K562 (cell line): ENCODE measurements around the gene FBXW7. TPM values are rescaled to one million over a fixed set of nuclear protein-coding genes. Genes with fewer than 3 reads are reported as not detected.
A peak's percentile ranks its signal among the peaks of the same experiment; 100 is the strongest.

Source experiments
- ATF1 ChIP-seq, 2 experiments: fragments of 450-650 bp in 1 of 2; IDR thresholded peaks; 2 replicates each; pipeline ENCODE4 v1.6.1; 2016; ENCODE audit warnings: missing compliant biosample characterization in 1 of 2, missing genetic modification characterization in 1 of 2
- E2F3 ChIP-seq: fragments of 250-450 bp; sonication (Bioruptor Pico); IDR thresholded peaks from 2 replicates; pipeline ENCODE4 v1.4.0; 2020; ENCODE audit warnings: mild to moderate bottlenecking
- ETV5 ChIP-seq: sonication (generic); formaldehyde crosslinking; IDR thresholded peaks from 2 replicates; pipeline ENCODE4 v1.4.0; 2020; ENCODE audit warnings: low read depth, mild to moderate bottlenecking, missing genetic modification reagents
- NFE2L1 ChIP-seq: fragments of 450-650 bp; IDR thresholded peaks from 2 replicates; pipeline ENCODE4 v1.6.1; 2016; ENCODE audit warnings: missing genetic modification characterization, low read depth, mild to moderate bottlenecking, missing compliant biosample characterization, moderate library complexity, borderline replicate concordance
- NR2C2 ChIP-seq, 2 experiments: fragments of 200-800 bp in 1 of 2; sonication (Bioruptor generic) in 1 of 2; sonication (generic) in 1 of 2; formaldehyde crosslinking in 1 of 2; IDR thresholded peaks; 2 replicates each; pipeline versions ENCODE4 v1.6.1 to v1.8.0; 2016 to 2022; ENCODE audit warnings: mild to moderate bottlenecking in 1 of 2, missing compliant biosample characterization in 1 of 2, missing genetic modification characterization in 1 of 2, missing genetic modification reagents in 1 of 2
- PHB ChIP-seq: fragments of 250-450 bp; sonication (Bioruptor Pico); IDR thresholded peaks from 2 replicates; pipeline ENCODE4 v1.5.0; 2021
- POLR2H ChIP-seq: IDR thresholded peaks from 2 replicates; pipeline ENCODE4 v1.6.1; 2016; ENCODE audit warnings: missing genetic modification characterization, low read depth, mild to moderate bottlenecking, control low read depth, missing compliant biosample characterization, moderate library complexity
- PPARD ChIP-seq: fragments of 250-450 bp; sonication (Bioruptor Pico); IDR thresholded peaks from 2 replicates; pipeline ENCODE4 v1.8.0; 2022; ENCODE audit warnings: inconsistent platforms, mild to moderate bottlenecking, moderate library complexity
- SPI1 ChIP-seq: IDR thresholded peaks from 2 replicates; pipeline ENCODE4 v1.6.1; 2011; ENCODE audit warnings: low read depth, low read length, control low read depth, borderline replicate concordance
- TFAM ChIP-seq: fragments of 250-450 bp; sonication (Bioruptor Pico); conservative IDR thresholded peaks from 2 replicates; pipeline ENCODE4 v1.5.0; 2021; ENCODE audit warnings: mild to moderate bottlenecking, moderate library complexity
- U2AF2 ChIP-seq: fragments of 200-400 bp; formaldehyde crosslinking; optimal IDR thresholded peaks from 2 replicates; pipeline ENCODE3; 2017; ENCODE audit warnings: low read depth, mild to moderate bottlenecking, low read length
- ZC3H8 ChIP-seq: fragments of 450-650 bp; IDR thresholded peaks from 2 replicates; pipeline ENCODE4 v1.6.1; 2017
- ZFP30 ChIP-seq: fragments of 250-450 bp; sonication (Bioruptor Pico); IDR thresholded peaks from 2 replicates; pipeline ENCODE4 v1.8.0; 2022; ENCODE audit warnings: moderate library complexity, mild to moderate bottlenecking, inconsistent platforms, borderline replicate concordance
- ZNF347 ChIP-seq: fragments of 450-650 bp; formaldehyde crosslinking; IDR thresholded peaks from 2 replicates; pipeline ENCODE4 v1.4.0; 2020; ENCODE audit warnings: low read depth, mild to moderate bottlenecking, moderate library complexity
- ZNF644 ChIP-seq: fragments of 200-800 bp; sonication (Bioruptor generic); IDR thresholded peaks from 2 replicates; pipeline ENCODE4 v1.6.1; 2016; ENCODE audit warnings: low read depth, missing genetic modification characterization, missing compliant biosample characterization
- polyA plus RNA-seq, 8 experiments: library from polyadenylated mRNA; depleted of rRNA in 4 of 8; stranded (reverse) in 5 of 8; unstranded in 3 of 8; fragments of >200 nt; fragmentation: Nextera tagmentation in 2 of 8; fragmentation: Illumina TruSeq in 1 of 8; extraction: Ambion mirVana in 2 of 8; extraction: Trizol in 1 of 8; gene quantifications; 2 replicates each; pipeline versions ENCODE4 v1.2.1 to v1.2.3, GENCODE V29; 2011 to 2014; ENCODE audit warnings: inconsistent platforms in 1 of 8, missing spikeins in 1 of 8
- total RNA-seq, 7 experiments: library from RNA; depleted of rRNA in 6 of 7; stranded (reverse); fragments of >200 nt in 6 of 7; fragmentation: Illumina TruSeq in 2 of 7; extraction: Trizol in 2 of 7; gene quantifications; 2 replicates each; pipeline versions ENCODE4 v1.2.1 to v1.2.3, GENCODE V29; 2011 to 2021; ENCODE audit warnings: low replicate concordance in 1 of 7
- TF ChIP-seq, protein P1 (sequence below), 2 experiments: fragments of 450-650 bp; IDR thresholded peaks; 2 replicates each; pipeline ENCODE4 v1.6.1; 2016
- TF ChIP-seq, protein P2 (sequence below): fragments of 250-450 bp; sonication (Bioruptor Pico); IDR thresholded peaks from 2 replicates; pipeline ENCODE4 v1.8.0; 2022; ENCODE audit warnings: inconsistent platforms
- TF ChIP-seq, protein P3 (sequence below): sonication (generic); formaldehyde crosslinking; IDR thresholded peaks from 2 replicates; pipeline ENCODE4 v1.8.1; 2023; ENCODE audit warnings: mild to moderate bottlenecking, missing genetic modification reagents
- TF ChIP-seq, protein P4 (sequence below): sonication (generic); formaldehyde crosslinking; IDR thresholded peaks from 2 replicates; pipeline ENCODE4 v1.8.0; 2022; ENCODE audit warnings: mild to moderate bottlenecking, missing genetic modification reagents
- TF ChIP-seq, protein P5 (sequence below): fragments of 450-650 bp; IDR thresholded peaks from 2 replicates; pipeline ENCODE4 v1.7.0; 2016; ENCODE audit warnings: borderline replicate concordance

Gene FBXW7
- total and polyA plus RNA-seq, 9 of the 15 experiments (the other 6 are each of a cell fraction or from before 2014, with no cell fraction given) = 6.8 to 44.2 (median 16.4) TPM

GRCh38 chr4:152535903-152536544, at the start of gene FBXW7 (continued):
- TF ChIP-seq E2F3 (CRISPR knock-in tag) (0 out of 2 replicates have a peak, but pooled peaks have one; percentile 7), ZFP30 (CRISPR knock-in tag) (no peak), PHB (CRISPR knock-in tag) (peak; percentile 51; the same call in 1 of the 2 replicates), NFE2L1 (tag) (no peak), ZC3H8 (no peak), U2AF2 (no peak), TFAM (no peak), POLR2H (peak; percentile 70), SPI1 (peak; percentile 98), PPARD (CRISPR knock-in tag) (no peak), NR2C2 (CRISPR knock-in tag; IDR thresholded peaks at IDR 0.05) (no peak), NR2C2 (tag; IDR thresholded peaks at IDR 0.05) (peak; percentile 92), ZNF644 (tag) (no peak), ZNF347 (no peak), ETV5 (CRISPR knock-in tag) (peak; percentile 67; the same call in 1 of the 2 replicates), ATF1 (CRISPR knock-in tag; IDR thresholded peaks at IDR 0.05) (peak; percentile 93), ATF1 (tag; IDR thresholded peaks at IDR 0.05) (peak; percentile 100)
- TF ChIP-seq, protein P1, sequence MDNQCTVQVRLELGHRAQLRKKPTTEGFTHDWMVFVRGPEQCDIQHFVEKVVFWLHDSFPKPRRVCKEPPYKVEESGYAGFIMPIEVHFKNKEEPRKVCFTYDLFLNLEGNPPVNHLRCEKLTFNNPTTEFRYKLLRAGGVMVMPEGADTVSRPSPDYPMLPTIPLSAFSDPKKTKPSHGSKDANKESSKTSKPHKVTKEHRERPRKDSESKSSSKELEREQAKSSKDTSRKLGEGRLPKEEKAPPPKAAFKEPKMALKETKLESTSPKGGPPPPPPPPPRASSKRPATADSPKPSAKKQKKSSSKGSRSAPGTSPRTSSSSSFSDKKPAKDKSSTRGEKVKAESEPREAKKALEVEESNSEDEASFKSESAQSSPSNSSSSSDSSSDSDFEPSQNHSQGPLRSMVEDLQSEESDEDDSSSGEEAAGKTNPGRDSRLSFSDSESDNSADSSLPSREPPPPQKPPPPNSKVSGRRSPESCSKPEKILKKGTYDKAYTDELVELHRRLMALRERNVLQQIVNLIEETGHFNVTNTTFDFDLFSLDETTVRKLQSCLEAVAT (IDR thresholded peaks at IDR 0.05) = 0 out of 4 replicates have a peak, but pooled peaks of 1 of the 2 experiments have one; percentile 21
- TF ChIP-seq, protein P2, sequence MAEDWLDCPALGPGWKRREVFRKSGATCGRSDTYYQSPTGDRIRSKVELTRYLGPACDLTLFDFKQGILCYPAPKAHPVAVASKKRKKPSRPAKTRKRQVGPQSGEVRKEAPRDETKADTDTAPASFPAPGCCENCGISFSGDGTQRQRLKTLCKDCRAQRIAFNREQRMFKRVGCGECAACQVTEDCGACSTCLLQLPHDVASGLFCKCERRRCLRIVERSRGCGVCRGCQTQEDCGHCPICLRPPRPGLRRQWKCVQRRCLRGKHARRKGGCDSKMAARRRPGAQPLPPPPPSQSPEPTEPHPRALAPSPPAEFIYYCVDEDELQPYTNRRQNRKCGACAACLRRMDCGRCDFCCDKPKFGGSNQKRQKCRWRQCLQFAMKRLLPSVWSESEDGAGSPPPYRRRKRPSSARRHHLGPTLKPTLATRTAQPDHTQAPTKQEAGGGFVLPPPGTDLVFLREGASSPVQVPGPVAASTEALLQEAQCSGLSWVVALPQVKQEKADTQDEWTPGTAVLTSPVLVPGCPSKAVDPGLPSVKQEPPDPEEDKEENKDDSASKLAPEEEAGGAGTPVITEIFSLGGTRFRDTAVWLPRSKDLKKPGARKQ (CRISPR knock-in tag) = no peak
- TF ChIP-seq, protein P3, sequence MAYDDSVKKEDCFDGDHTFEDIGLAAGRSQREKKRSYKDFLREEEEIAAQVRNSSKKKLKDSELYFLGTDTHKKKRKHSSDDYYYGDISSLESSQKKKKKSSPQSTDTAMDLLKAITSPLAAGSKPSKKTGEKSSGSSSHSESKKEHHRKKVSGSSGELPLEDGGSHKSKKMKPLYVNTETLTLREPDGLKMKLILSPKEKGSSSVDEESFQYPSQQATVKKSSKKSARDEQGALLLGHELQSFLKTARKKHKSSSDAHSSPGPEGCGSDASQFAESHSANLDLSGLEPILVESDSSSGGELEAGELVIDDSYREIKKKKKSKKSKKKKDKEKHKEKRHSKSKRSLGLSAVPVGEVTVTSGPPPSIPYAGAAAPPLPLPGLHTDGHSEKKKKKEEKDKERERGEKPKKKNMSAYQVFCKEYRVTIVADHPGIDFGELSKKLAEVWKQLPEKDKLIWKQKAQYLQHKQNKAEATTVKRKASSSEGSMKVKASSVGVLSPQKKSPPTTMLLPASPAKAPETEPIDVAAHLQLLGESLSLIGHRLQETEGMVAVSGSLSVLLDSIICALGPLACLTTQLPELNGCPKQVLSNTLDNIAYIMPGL (CRISPR knock-in tag) = no peak
- TF ChIP-seq, protein P4, sequence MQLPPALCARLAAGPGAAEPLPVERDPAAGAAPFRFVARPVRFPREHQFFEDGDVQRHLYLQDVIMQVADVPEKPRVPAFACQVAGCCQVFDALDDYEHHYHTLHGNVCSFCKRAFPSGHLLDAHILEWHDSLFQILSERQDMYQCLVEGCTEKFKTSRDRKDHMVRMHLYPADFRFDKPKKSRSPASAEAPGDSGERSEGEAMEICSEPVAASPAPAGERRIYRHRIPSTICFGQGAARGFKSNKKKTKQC (CRISPR knock-in tag) = no peak; the same call in 1 of the 2 replicates
- TF ChIP-seq, protein P5, sequence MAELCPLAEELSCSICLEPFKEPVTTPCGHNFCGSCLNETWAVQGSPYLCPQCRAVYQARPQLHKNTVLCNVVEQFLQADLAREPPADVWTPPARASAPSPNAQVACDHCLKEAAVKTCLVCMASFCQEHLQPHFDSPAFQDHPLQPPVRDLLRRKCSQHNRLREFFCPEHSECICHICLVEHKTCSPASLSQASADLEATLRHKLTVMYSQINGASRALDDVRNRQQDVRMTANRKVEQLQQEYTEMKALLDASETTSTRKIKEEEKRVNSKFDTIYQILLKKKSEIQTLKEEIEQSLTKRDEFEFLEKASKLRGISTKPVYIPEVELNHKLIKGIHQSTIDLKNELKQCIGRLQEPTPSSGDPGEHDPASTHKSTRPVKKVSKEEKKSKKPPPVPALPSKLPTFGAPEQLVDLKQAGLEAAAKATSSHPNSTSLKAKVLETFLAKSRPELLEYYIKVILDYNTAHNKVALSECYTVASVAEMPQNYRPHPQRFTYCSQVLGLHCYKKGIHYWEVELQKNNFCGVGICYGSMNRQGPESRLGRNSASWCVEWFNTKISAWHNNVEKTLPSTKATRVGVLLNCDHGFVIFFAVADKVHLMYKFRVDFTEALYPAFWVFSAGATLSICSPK = no peak
